ENCODE data around the gene SCN9A.

GRCh38 chr2:166297951-166298350, 77.8 kb downstream of the SCN9A start:
- TF ChIP-seq CTCF (IDR thresholded peaks at IDR 0.05; ENCODE audit: low read length) (no peak), EZH2 (optimal IDR thresholded peaks at IDR 0.05; ENCODE audit: low read depth, low read length) (no peak)

Data from MM.1S (cell line).